ENCODE measurements around the gene MACROD1. TPM values are rescaled to one million over a fixed set of nuclear protein-coding genes. Genes with fewer than 3 reads are reported as not detected.

The MACROD1 gene
- total and polyA plus RNA-seq, 10 of the 15 experiments (the other 5 are each of a cell fraction or from before 2014, with no cell fraction given): 1.2 to 22.7 (median 11.3) TPM; not detected in 1

- Histone ChIP-seq H3K27me3 (replicated peaks in 1 of 2; ENCODE audit: control insufficient read depth in 2 of 2, insufficient read depth in 2 of 2, low read length in 1 of 2) (no peaks in the 10 kb centered on the region), H3K79me2 (ENCODE audit: control insufficient read depth, insufficient read depth, low read length) (peaks cover 2% of the 10 kb centered on the region; the same call in 1 of the 2 replicates), H3K4me3 (peak overlapping the region; percentile 52; the same call in 1 of the 2 replicates), H3K9me3 (replicated peaks; ENCODE audit: control insufficient read depth, insufficient read depth, low read length) (no peaks in the 10 kb centered on the region), H3K9ac (ENCODE audit: control insufficient read depth, insufficient read depth, low read length) (peak overlapping the region; percentile 85), H2AFZ (ENCODE audit: control insufficient read depth, low read depth, low read length) (peak overlapping the region; percentile 67), H3K36me3 (ENCODE audit: control insufficient read depth in 2 of 2, insufficient read depth in 2 of 2, low read length in 1 of 2) (peaks cover 21 to 29% of the 10 kb centered on the region in 2 experiments), H3K27ac (ENCODE audit: control insufficient read depth, insufficient read depth) (peak overlapping the region; percentile 88), H3K4me1 (ENCODE audit: control insufficient read depth, insufficient read depth, low read length) (peaks cover 23% of the 10 kb centered on the region), H3K4me2 (ENCODE audit: control insufficient read depth, insufficient read depth) (peak overlapping the region; percentile 86), H4K20me1 (ENCODE audit: control insufficient read depth, insufficient read depth) (no peaks in the 10 kb centered on the region)
- in situ Hi-C loops (cut with MboI): no loop called here
- intact Hi-C loops (cut with micrococcal nuclease; ENCODE audit: unreplicated experiment): loop anchor here (5.0 kb wide), 1 partner anchor 185 kb away; the partner anchor contains the start of gene ZFTA
- ChIA-PET RAD21 (ENCODE audit: unreplicated experiment) (interaction anchor here (1.1 kb wide), 1 partner anchor 112 kb away, joined by 3 read pairs; no protein-coding TSS in a partner anchor), CTCF (interaction anchor here (1.0 to 12.7 kb wide), 8 partner anchors 9 to 200 kb away, joined by 3 to 271 read pairs (median 4); partner anchors contain the start of genes MARK2, NAA40 and ZFTA), POLR2A (interaction anchor here (0.5 to 1.5 kb wide), 6 partner anchors 9 to 112 kb away, joined by 3 to 6 read pairs (median 4); no protein-coding TSS in a partner anchor), SMC1A (ENCODE audit: uncharacterized antibody, unreplicated experiment) (interaction anchor here (1.1 to 11.4 kb wide), 8 partner anchors 9 to 115 kb away, joined by 3 to 234 read pairs (median 4); partner anchors contain the start of gene MARK2)
- FAIRE-seq (peak; percentile 96), ATAC-seq (peak; percentile 96), DNase-seq (ENCODE audit: low read depth, low spot score) (peak; percentile 65)
- 18% methylated on average over 20 of the region's 20 CpGs for WGBS (ENCODE audit: insufficient coverage, insufficient replicate concordance, low lambda C conversion rate, missing lambda C conversion rate)
- BruUV-seq (replicated peaks): no TSS peak
- TF ChIP-seq MAX (IDR thresholded peaks at IDR 0.05; ENCODE audit: low read depth, low read length): no peak
- no peak for TF ChIP-seq SIX5 (IDR thresholded peaks at IDR 0.05; ENCODE audit: low read depth, low read length, severe bottlenecking)
- TF ChIP-seq SREBF1 (IDR thresholded peaks at IDR 0.05; ENCODE audit: low read length): no peak
- no peak for TF ChIP-seq NFYA (IDR thresholded peaks at IDR 0.05; ENCODE audit: borderline replicate concordance, low read depth, low read length)
- no peak for TF ChIP-seq USF2 (IDR thresholded peaks at IDR 0.05; ENCODE audit: borderline replicate concordance, low read depth, low read length)
- no peak for TF ChIP-seq HCFC1 (IDR thresholded peaks at IDR 0.05; ENCODE audit: low read length)
- no peak for TF ChIP-seq SRF (IDR thresholded peaks at IDR 0.05; ENCODE audit: low read depth in 2 of 2, low read length in 2 of 2)
- no peak for TF ChIP-seq JUNB (IDR thresholded peaks at IDR 0.05)
- TF ChIP-seq ZBED1 (IDR thresholded peaks at IDR 0.05; ENCODE audit: borderline replicate concordance): no peak; the same call in 1 of the 2 replicates
- TF ChIP-seq RAD21 (IDR thresholded peaks at IDR 0.05; ENCODE audit: insufficient read depth, low read depth, low read length): no peak
- TF ChIP-seq, protein P1, sequence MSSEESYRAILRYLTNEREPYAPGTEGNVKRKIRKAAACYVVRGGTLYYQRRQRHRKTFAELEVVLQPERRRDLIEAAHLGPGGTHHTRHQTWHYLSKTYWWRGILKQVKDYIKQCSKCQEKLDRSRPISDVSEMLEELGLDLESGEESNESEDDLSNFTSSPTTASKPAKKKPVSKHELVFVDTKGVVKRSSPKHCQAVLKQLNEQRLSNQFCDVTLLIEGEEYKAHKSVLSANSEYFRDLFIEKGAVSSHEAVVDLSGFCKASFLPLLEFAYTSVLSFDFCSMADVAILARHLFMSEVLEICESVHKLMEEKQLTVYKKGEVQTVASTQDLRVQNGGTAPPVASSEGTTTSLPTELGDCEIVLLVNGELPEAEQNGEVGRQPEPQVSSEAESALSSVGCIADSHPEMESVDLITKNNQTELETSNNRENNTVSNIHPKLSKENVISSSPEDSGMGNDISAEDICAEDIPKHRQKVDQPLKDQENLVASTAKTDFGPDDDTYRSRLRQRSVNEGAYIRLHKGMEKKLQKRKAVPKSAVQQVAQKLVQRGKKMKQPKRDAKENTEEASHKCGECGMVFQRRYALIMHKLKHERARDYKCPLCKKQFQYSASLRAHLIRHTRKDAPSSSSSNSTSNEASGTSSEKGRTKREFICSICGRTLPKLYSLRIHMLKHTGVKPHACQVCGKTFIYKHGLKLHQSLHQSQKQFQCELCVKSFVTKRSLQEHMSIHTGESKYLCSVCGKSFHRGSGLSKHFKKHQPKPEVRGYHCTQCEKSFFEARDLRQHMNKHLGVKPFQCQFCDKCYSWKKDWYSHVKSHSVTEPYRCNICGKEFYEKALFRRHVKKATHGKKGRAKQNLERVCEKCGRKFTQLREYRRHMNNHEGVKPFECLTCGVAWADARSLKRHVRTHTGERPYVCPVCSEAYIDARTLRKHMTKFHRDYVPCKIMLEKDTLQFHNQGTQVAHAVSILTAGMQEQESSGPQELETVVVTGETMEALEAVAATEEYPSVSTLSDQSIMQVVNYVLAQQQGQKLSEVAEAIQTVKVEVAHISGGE (CRISPR knock-in tag; IDR thresholded peaks at IDR 0.05): no peak
- TF ChIP-seq TCF12 (IDR thresholded peaks at IDR 0.05; ENCODE audit: low read depth, low read length): 0 out of 2 replicates have a peak, but pooled peaks have one; percentile 0
- no peak for TF ChIP-seq SMAD1 (IDR thresholded peaks at IDR 0.05; ENCODE audit: low read depth, partially characterized antibody)
- peak; percentile 15; the same call in 1 of the 2 replicates for TF ChIP-seq SMARCA5 (IDR thresholded peaks at IDR 0.05)
- TF ChIP-seq CREB1 (IDR thresholded peaks at IDR 0.05; ENCODE audit: low read depth): peak; percentile 51; the same call in 1 of the 2 replicates
- TF ChIP-seq PAX5 (IDR thresholded peaks at IDR 0.05; ENCODE audit: borderline replicate concordance, low read depth, low read length): peak; percentile 13; the same call in 1 of the 2 replicates
Measured at GRCh38 chr11:63951779-63952536, 214.0 kb downstream of the MACROD1 start.

Measured in GM12878 (cell line).